Inflammatory macrophage treated with lipopolysaccharide for 1 hour (primary cell): ENCODE results near the gene CD248.
A peak's percentile ranks its signal among the peaks of the same experiment; 100 is the strongest.
"Not testable (repeated sequence)": the region's sequence is repeated elsewhere in the genome, so short reads cannot be mapped to it uniquely, and the experiment has no call there.

Experiments
- DNase-seq, 2 donors: peaks; one replicate each; pipeline ENCODE4 v3.0.0-alpha.2; 2020 to 2022

Gene CD248

GRCh38 chr11:66316849-66317251 lies at the start of gene CD248:
Gene CD248 (minus strand): TSS chr11:66317044. CDS start chr11:66317027, 17 bp downstream.
- DNase-seq, result no peak

DNA sequence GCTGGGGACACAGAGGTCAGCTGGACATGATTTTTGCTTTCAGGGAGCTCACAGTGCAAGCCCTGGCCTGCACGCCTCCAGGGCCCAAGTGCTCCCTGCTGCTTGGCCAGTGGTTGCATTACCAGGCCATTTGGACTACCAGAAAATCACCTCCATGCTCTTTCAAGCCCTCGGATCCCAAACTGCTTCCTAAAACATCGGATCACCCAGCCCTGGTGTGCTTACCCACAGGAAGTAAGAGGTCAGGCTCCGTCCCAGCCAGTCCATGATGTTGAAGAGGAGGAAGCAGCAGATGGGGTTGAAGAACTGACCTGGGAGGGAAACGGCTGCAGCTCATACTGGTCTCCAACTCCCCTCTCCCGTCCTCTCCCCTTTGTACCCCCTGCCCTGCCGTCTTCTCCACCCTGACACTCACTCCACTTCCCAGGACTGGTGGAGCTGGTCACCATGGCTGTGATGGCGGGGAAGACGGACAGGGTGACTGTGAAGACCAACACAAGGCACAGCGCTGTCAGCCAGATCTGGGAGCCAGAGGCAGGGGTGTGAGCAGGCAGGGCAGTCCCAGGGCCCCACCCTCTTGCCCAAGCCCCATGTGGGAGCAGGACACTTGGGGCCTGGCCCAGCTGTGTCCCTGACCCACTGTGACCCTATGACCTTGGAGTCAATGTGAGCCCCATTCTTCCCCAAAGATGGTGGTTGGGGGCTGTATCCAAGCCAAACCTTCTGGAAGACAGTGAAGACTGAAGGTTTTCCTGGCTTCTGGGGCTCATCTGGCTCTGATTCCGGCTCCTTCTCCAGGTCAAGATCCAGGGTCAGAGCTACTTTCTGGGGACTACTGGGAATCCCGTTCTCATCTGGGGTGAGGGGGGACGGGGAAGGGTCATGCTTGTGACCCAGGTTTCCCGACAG lies 49.1 kb upstream of the CD248 start:
- no peak for DNase-seq

GRCh38 chr11:66365166-66365565 lies 48.3 kb upstream of the CD248 start:
- no peak for DNase-seq

- DNase-seq, result peak in 1 of 2 donors; percentile 86
These were observed 47.1 kb upstream of the CD248 start for GRCh38 chr11:66363805-66364535.

GRCh38 chr11:66363187-66363601 lies 46.4 kb upstream of the CD248 start:
- DNase-seq, result no peak

- DNase-seq, result no peak
These were observed 45.8 kb upstream of the CD248 start for GRCh38 chr11:66362481-66363147.

DNA sequence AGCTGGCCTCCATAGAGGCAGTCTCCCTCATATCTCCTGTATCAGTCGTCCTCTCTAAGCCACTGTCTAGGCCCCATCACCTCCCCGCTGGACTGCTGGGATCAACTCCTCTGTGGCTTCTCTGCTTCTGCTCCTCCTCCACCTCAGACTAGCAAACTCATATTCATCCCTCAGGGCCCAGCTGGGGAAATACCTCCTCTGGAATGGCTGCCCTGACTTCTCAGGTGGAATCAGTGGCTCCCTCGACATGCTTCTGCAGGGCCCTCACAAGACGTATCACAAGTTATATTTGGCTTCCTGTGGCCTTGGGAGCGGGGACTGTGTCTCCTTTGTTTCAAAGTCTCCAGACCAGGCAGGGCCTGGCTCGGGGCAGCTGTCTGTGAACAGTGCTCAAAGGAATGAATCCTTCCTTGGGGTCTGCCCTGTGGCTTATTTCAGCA lies 44.7 kb upstream of the CD248 start:
- no peak for DNase-seq

GRCh38 chr11:66360406-66361073 lies 43.7 kb upstream of the CD248 start:
- DNase-seq, result no peak

GRCh38 chr11:66359662-66360087 lies 42.8 kb upstream of the CD248 start:
- no peak for DNase-seq

DNA sequence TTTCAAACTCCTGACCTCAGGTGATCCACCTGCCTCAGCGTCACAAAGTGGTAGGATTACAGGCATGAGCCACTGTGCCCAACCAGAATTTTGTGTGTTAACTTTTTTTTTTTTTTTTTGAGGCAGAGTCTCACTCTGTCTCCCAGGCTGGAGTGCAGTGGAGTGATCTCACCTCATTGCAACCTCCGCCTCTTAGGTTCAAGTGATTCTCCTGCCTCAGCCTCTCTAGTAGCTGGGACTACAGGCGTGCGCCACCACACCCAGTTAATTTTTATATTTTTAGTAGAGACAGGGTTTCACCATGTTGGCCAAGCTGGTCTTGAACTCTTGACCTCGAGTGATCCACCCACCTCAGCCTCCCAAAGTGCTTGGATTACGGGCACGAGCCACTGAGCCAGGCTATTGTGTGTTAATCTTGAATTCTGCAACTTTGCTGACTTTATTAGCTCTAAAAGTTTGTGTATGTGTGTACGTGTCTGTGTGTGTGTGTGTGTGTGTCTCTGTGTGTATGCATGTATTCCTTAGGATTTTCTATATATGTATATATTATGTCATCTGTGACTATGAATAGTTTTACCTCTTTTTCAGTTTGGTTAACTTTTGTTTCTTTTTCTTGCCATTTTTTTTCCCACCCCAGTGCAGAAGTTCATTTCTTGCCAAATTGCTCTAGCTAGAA lies 33.9 kb upstream of the CD248 start:
- DNase-seq, result not testable (repeated sequence)

GRCh38 chr11:66349084-66349386 lies 32.2 kb upstream of the CD248 start:
- no peak for DNase-seq

DNA sequence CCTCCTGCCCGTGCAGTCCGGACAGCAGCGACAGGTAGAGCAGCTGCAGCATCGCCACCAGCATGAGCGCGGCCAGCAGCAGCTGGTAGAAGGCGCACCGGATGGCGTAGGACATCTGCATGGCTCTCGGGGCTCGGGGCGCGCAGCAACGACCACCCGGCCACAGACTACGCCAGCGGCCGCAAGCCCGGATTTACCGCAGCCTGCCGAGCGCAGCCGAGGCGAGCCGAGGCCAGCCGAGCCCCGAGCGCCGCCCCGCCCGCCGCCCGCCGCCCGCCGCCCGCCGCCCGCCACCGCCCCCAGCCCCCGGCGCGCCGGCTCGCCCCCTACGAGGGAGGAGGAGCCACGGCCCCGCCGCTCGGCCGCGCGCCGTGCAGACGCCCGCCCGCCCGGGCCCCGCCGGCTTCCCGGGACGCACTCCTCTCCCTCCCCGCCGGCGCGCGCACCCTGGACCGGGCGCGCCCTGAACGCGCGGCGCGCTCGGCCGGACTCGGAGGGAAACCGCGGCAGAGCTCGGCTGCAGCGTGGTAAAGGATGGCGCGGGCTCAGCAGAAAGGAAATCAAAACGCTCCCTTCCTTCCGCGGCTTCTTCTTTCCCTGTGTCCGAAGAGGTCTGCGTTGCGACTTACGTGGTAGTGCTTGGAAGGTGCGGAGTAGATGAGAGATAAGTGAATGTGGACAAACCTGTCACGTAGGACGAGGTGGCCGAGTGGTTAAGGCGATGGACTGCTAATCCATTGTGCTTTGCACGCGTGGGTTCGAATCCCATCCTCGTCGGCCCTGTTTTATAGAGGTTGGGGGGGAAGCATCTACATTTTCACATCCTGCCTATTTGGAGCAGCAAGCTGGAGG lies 30.8 kb upstream of the CD248 start, which contains the start of gene B4GAT1:
Gene B4GAT1 (minus strand): TSS at position 205 of the 852 bp plus-strand sequence. CDS start 84 bp downstream, at position 121.
- DNase-seq, result peak; percentile 76 to 78

- no peak for DNase-seq
These were observed 29.9 kb upstream of the CD248 start for GRCh38 chr11:66346476-66347424.

DNA sequence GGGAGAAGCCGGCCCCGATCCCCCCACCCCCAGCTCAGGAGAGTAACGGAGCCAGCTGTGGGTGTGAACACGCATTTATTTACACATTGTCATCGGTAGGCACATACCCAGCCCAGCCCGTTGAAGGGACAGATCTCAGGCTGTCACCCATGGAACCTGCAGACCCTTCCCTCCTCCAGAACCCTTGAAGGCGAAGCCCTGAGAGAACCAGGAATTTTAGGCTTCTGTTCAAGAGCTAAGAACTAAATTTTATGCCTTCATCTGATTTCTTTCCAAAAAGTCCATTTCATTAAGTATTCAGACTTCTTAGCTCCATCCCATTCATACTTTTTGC lies 28.4 kb upstream of the CD248 start:
- no peak for DNase-seq

DNA sequence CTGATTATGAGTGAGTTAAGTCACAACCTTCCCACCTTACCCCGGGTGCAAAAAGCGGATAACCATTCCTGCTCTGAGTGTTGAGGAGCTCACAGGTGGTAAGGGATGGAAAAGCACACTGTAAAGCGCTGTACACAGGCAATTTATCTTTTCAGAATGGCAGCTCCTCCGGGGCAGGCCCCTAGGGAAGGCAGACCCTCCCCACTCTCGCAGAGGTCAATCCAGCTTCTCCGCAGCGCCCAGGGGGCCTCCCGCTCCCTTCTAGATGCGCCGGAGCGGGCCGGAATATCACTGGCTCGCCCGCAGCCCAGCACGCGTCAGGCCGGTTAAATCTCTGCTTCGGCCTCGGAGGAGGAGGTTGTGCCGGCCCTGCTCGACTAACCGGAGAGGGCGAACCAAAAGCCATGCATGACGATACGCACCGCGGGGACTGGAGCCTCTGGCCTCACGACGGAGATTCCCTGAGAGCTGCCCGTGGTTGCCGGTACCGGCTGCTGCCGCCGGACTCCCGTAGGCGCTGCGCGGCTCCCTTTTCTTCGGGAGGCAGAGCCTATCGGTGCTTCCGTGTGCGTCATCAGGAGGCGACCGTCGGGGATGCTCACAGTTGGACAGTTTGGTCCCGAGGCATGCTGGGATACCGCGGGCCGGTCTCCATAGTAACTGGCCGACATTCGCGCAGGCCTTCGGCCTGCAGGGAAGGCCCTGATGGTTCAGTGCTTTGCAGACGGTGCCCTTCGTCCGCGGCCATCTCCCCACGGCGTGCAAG lies 27.9 kb upstream of the CD248 start, which contains the start of gene BRMS1:
Gene BRMS1 (minus strand): TSS at position 555 of the 766 bp plus-strand sequence. CDS start 2,870 bp downstream, outside the sequence.
- DNase-seq, result peak; percentile 93 to 98

DNA sequence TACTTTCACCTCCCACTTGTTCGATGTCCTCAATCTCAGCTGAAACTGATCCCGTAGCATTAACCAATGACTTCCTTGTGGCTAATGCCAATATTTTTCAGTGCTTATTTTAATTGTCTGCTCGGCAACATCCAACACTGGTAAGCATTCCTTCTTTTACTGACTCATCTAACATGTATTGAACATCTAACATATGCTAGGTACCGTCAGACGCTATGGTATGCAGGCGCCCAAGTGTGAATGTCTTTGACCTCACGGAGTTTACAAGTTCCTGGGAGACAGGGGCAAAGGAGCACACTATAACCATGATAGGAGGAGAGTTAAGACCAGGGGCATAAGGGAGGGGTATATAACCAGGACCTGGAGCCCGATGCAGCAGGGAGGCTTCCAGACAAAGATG lies 26.3 kb upstream of the CD248 start:
- no peak for DNase-seq

- no peak for DNase-seq
These were observed 24.8 kb upstream of the CD248 start for GRCh38 chr11:66341502-66342126.
